Lower leg skin (tissue), 3 donors: ENCODE results near the gene PDCD2.
"Not testable (repeated sequence)": the region's sequence is repeated elsewhere in the genome, so short reads cannot be mapped to it uniquely, and the experiment has no call there.

Source experiments
- CTCF ChIP-seq, 3 donors: fragments of 450-650 bp; IDR thresholded peaks; one replicate each; pipeline ENCODE4 v1.5.1; 2016; ENCODE audit warnings: antibody characterized with exemption in 3 of 3, mild to moderate bottlenecking in 3 of 3, moderate library complexity in 2 of 3
- POLR2A ChIP-seq, 2 donors: fragments of 450-650 bp; IDR thresholded peaks; one replicate each; pipeline ENCODE4 v1.6.1; 2016 to 2017; ENCODE audit warnings: antibody characterized with exemption in 2 of 2, mild to moderate bottlenecking in 1 of 2, moderate library complexity in 1 of 2

GRCh38 chr6:170527995-170528394 is 56.4 kb downstream of the PDCD2 start:
- not testable (repeated sequence) for TF ChIP-seq CTCF, POLR2A (IDR thresholded peaks at IDR 0.05)
